Smooth muscle cell (in vitro differentiated cells): Measurements from ENCODE around the gene DOCK4. TPM values are rescaled to one million over a fixed set of nuclear protein-coding genes. Genes with fewer than 3 reads are reported as not detected.

Experiments
- DNase-seq: peaks from one replicate; lab custom pipeline; 2025; ENCODE audit not compliant: unreplicated experiment; lab: John Stamatoyannopoulos, UW
- H2AFZ ChIP-seq: fragments of 200-600 bp; sonication (generic); 2 replicates; pipeline ENCODE4 v1.6.0; 2016; ENCODE audit warnings: antibody characterized with exemption, low read depth, mild to moderate bottlenecking
- H3F3A ChIP-seq: fragments of 200-600 bp; sonication (generic); 2 replicates; pipeline ENCODE4 v1.6.0; 2017; ENCODE audit warnings: antibody characterized with exemption, low read depth
- H3K27ac ChIP-seq: fragments of 200-600 bp; sonication (generic); 2 replicates; pipeline ENCODE4 v1.5.1; 2016; ENCODE audit warnings: low read depth, mild to moderate bottlenecking
- H3K27me3 ChIP-seq: fragments of 200-600 bp; sonication (generic); 2 replicates; pipeline ENCODE4 v1.6.1; 2016; ENCODE audit warnings: low read depth, mild to moderate bottlenecking
- H3K36me3 ChIP-seq: fragments of 200-600 bp; sonication (generic); 2 replicates; pipeline ENCODE4 v1.5.1; 2016; ENCODE audit warnings: low read depth
- H3K4me1 ChIP-seq: fragments of 200-600 bp; sonication (generic); 2 replicates; pipeline ENCODE4 v1.5.1; 2016; ENCODE audit warnings: low read depth
- H3K4me2 ChIP-seq: fragments of 200-600 bp; sonication (generic); 2 replicates; pipeline ENCODE4 v1.6.0; 2016; ENCODE audit warnings: mild to moderate bottlenecking
- H3K4me3 ChIP-seq: fragments of 200-600 bp; sonication (generic); 2 replicates; pipeline ENCODE4 v1.5.1; 2016; ENCODE audit warnings: mild to moderate bottlenecking
- H3K79me2 ChIP-seq: fragments of 200-600 bp; sonication (generic); 2 replicates; pipeline ENCODE4 v1.6.0; 2016; ENCODE audit warnings: low read depth, mild to moderate bottlenecking
- H3K9ac ChIP-seq: fragments of 200-600 bp; sonication (generic); 2 replicates; pipeline ENCODE4 v1.6.0; 2016; ENCODE audit warnings: low read depth
- H3K9me3 ChIP-seq: fragments of 200-600 bp; sonication (generic); replicated peaks from 2 replicates; pipeline ENCODE4 v1.5.1; 2016; ENCODE audit warnings: low read depth
- H4K20me1 ChIP-seq: fragments of 200-600 bp; sonication (generic); 2 replicates; pipeline ENCODE4 v1.6.0; 2016; ENCODE audit warnings: low read depth
- CTCF ChIP-seq: fragments of 200-600 bp; sonication (generic); IDR thresholded peaks from 2 replicates; pipeline ENCODE4 v1.5.1; 2017; ENCODE audit warnings: borderline replicate concordance, mild to moderate bottlenecking, antibody characterized with exemption; ENCODE audit not compliant: insufficient read depth, poor library complexity, severe bottlenecking
- WGBS: methylation state at CpG from one replicate; pipeline ENCODE4 v1.1.7; 2016; ENCODE audit warnings: low lambda C conversion rate; 5-methylcytosine and 5-hydroxymethylcytosine counted together
- polyA plus RNA-seq: library from polyadenylated mRNA; unstranded; fragments of >200 nt; fragmentation: Nextera tagmentation; extraction: Ambion mirVana; gene quantifications from 2 replicates; pipeline ENCODE4 v1.2.1, GENCODE V29; 2016
- total RNA-seq: library from RNA; depleted of rRNA; stranded (reverse); fragments of >200 nt; gene quantifications from 2 replicates; pipeline ENCODE4 v1.2.3, GENCODE V29; 2014

The DOCK4 gene
- total and polyA plus RNA-seq, 2 experiments from 2014 or later: 7.4 to 20.5 TPM

DNA sequence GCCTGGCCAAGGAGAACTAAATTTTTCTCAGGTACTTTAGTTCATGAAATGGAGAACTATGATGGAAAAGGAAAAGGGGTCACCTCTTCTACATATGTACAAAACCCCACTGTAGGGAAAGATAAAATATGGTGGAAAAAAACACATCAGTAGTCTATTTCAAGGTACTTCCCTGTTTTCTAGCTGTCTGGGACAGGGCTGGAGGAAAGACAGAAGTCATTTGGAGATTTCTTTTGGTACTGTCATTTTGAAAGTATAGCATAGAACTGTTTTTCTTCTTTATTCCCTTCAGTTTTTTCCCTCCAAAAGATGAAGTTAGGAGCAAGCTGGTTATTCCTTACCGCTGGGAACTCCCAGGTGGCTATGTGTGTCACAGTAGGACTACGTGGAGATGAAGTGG lies 196.1 kb downstream of the DOCK4 start:
- H3K27ac ChIP-seq: no peak overlapping the region
- peaks cover 12% of the 10 kb centered on the region for H3K4me1 ChIP-seq
- H3K27me3 ChIP-seq: no peaks in the 10 kb centered on the region
- no peaks in the 10 kb centered on the region for H3F3A ChIP-seq
- WGBS: 100% methylated on average over 2 of the region's 2 CpGs
- no peaks in the 10 kb centered on the region for H3K79me2 ChIP-seq
- H4K20me1 ChIP-seq: no peaks in the 10 kb centered on the region
- TF ChIP-seq CTCF: no peak
- no peaks in the 10 kb centered on the region for H3K9me3 ChIP-seq
- no peak overlapping the region for H3K4me3 ChIP-seq
- H2AFZ ChIP-seq: no peak overlapping the region
- no peak overlapping the region for H3K9ac ChIP-seq
- H3K36me3 ChIP-seq: no peaks in the 10 kb centered on the region
- DNase-seq: no peak
- no peak overlapping the region for H3K4me2 ChIP-seq

- Histone ChIP-seq H3K36me3 (no peaks in the 10 kb centered on the region), H3K27ac (no peak overlapping the region), H3K4me3 (no peak overlapping the region), H2AFZ (no peak overlapping the region), H3K4me2 (no peak overlapping the region), H3F3A (no peaks in the 10 kb centered on the region), H3K9me3 (no peaks in the 10 kb centered on the region), H4K20me1 (no peaks in the 10 kb centered on the region), H3K4me1 (peaks cover 12% of the 10 kb centered on the region), H3K9ac (no peak overlapping the region), H3K27me3 (no peaks in the 10 kb centered on the region), H3K79me2 (no peaks in the 10 kb centered on the region)
- DNase-seq: no peak
- no peak for TF ChIP-seq CTCF
Observed at GRCh38 chr7:112009081-112009480, 197.1 kb downstream of the DOCK4 start.

DNA sequence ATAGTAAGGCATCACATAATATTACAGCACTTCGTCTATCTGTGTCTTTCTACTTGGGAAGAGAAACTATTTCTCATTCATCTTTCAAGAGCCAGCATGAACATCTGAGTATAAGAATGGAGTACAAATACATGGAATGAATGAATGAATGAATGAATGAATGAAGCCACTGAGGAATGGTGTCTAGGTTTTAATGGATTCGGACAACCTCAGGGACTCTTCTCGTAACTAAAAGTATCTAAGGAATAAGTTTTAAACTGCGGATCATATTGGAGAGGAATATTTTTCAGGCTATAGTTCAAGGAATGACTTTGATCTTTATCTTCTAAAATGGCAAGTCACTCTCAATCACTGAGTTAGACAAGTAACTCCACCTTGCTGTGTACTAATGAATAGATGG lies 199.0 kb downstream of the DOCK4 start:
- no peaks in the 10 kb centered on the region for H3K9me3 ChIP-seq
- no peak overlapping the region for H3K4me3 ChIP-seq
- H4K20me1 ChIP-seq: no peaks in the 10 kb centered on the region
- H3K9ac ChIP-seq: no peak overlapping the region
- H3K27me3 ChIP-seq: no peaks in the 10 kb centered on the region
- no peaks in the 10 kb centered on the region for H3F3A ChIP-seq
- no peak for DNase-seq
- H3K4me2 ChIP-seq: no peak overlapping the region
- no peaks in the 10 kb centered on the region for H3K79me2 ChIP-seq
- TF ChIP-seq CTCF: no peak
- H3K4me1 ChIP-seq: peaks cover 5% of the 10 kb centered on the region
- H3K36me3 ChIP-seq: no peaks in the 10 kb centered on the region
- 96% methylated on average over 4 of the region's 4 CpGs for WGBS
- no peak overlapping the region for H2AFZ ChIP-seq
- no peak overlapping the region for H3K27ac ChIP-seq

DNA sequence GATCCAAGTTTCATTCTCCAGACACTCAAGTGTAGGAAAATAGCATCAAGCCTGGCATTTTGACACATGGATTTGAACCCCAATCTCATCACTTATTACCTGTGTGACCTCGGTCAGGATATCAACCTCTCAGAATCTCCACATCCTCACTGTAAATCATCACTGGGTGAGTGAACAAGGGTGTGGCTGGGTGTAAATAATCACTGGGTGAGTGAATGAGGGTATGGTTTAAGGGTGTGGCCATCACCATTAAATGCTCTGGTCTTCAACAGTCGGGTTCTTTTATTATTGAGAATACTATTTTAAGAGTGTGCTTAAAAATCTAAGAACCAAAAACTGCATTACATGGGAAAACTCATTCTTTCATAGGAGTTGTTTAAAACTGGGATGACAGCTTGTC lies 200.1 kb downstream of the DOCK4 start:
- no peaks in the 10 kb centered on the region for H4K20me1 ChIP-seq
- no peaks in the 10 kb centered on the region for H3K79me2 ChIP-seq
- H3K9me3 ChIP-seq: no peaks in the 10 kb centered on the region
- H3K27me3 ChIP-seq: no peaks in the 10 kb centered on the region
- no peak overlapping the region for H3K4me3 ChIP-seq
- 92% methylated on average over 2 of the region's 2 CpGs for WGBS
- no peak overlapping the region for H3K27ac ChIP-seq
- H3K9ac ChIP-seq: no peak overlapping the region
- H3K4me2 ChIP-seq: no peak overlapping the region
- no peak for TF ChIP-seq CTCF
- H3F3A ChIP-seq: peaks cover 1% of the 10 kb centered on the region
- no peaks in the 10 kb centered on the region for H3K36me3 ChIP-seq
- no peak overlapping the region for H2AFZ ChIP-seq
- no peaks in the 10 kb centered on the region for H3K4me1 ChIP-seq
- no peak for DNase-seq
